ENCODE results near the gene SNED1.
"Not testable (repeated sequence)": the region's sequence is repeated elsewhere in the genome, so short reads cannot be mapped to it uniquely, and the experiment has no call there.

The SNED1 gene

DNA sequence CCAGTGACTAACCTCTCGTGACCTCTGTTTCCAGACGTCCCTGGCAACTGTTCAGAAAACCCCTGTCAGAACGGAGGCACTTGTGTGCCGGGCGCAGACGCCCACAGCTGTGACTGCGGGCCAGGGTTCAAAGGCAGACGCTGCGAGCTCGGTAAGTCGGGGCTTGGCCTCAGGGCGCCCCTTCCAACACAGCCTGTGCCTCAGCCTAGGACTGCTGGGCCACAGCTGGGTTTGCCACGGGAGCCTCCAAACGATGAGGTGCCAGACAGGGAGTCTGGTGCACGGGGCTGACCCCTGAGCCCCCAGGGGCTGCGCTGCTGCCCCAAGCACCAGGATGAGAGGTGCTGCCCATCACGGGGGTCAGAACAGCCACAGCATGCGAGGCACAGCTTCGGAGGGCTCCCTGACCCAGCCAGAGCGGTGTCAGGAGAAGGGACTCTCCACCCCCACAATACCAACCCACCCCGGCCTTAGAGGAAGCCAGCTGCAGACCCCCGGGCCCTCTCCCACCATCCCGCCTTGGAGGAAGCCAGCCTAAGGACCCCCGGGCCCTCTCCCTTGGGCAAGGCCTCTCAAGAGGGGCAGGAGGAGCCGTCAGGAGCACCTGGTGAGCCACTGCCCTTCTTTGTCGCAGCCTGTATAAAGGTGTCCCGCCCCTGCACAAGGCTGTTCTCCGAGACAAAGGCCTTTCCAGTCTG is 83.4 kb downstream of the SNED1 start:
- DNase-seq, result no peak

DNA sequence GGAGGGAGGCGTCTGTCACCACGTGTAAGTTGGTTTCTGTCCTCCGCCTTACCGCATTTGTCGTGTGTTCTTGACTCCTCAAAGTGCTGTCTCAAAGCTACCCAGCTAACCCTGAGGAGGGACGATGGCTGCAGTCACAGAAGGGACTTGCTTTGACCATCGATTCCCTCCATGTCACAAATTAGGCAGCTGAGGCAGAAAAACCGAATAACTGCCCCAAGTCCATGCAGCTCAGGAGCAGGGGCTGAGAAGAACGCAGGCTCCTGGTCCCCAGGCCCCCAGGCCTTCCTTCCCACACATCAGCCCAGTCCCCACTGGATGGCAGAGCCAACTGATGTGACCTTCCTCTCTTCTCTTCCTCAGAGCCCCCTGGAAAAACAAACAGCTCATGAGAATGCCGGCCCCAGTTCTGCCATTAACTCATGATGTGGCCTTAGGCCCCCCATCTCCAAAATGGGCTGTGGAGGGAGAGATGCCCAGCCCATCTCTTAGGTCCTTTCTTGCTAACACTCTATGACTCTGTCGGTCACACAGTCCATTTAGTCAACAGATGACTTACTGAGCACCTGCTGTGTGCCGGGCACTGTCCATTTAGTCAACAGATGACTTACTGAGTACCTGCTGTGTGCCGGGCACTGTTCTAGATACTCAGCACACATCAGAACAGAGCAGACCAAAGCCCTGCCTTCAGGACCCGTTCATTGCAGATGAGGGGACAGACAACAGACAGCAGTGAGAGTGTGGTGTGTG is 84.1 kb downstream of the SNED1 start:
- DNase-seq, result no peak

- DNase-seq, result no peak
Observed at GRCh38 chr2:241083091-241083415, 84.6 kb downstream of the SNED1 start.

DNA sequence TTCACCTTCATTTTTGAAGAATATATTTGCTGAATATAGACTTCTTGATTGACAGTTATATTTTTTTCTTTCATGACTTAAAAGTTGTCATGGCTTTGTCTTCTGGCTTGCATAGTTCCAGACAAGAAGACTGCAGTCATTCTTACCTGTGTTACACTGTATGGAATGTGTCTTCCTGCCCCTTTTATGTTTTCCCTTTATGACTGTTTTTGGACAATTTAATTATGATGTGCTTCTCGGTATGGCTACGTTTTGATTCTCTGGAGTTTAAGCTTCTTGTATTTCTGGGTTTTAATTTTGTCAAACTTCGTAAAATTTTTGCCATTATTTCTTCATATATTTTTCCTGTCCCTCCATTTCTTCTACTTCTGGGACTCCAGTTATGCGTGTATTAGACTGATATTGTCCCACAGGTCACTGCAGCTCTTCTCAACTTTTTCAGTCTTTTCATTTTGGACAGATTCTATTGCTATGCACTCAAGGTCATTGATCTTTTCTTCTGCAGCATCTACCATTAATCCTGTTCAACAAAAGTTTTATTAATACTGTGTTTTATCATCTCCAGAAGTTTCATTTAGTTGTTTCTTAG is 86.5 kb downstream of the SNED1 start:
- DNase-seq, result no peak

GRCh38 chr2:241087420-241088268 is 89.2 kb downstream of the SNED1 start:
- peak in 2 of 58 donors; percentile 14 to 31 for DNase-seq

DNA sequence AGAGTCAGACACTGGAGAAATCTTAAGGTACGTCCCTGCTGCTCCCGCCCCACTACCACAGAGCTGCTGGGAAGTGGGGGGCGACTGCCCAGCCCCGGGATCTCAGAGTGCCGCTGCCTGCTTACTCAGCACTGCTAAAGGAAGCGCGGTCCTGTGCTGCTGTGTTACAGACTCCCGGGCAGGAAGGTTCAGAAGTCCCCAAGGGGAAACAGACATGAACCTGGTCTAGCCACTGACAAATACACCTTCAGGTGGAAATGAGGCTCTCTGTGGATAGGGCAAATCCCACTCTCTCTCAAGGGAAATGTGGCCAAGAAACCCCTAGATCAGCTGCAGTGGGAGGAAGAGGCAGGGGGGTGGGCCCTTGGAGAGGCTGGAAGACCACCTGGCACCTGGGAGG is 90.0 kb downstream of the SNED1 start:
- no peak for DNase-seq

DNA sequence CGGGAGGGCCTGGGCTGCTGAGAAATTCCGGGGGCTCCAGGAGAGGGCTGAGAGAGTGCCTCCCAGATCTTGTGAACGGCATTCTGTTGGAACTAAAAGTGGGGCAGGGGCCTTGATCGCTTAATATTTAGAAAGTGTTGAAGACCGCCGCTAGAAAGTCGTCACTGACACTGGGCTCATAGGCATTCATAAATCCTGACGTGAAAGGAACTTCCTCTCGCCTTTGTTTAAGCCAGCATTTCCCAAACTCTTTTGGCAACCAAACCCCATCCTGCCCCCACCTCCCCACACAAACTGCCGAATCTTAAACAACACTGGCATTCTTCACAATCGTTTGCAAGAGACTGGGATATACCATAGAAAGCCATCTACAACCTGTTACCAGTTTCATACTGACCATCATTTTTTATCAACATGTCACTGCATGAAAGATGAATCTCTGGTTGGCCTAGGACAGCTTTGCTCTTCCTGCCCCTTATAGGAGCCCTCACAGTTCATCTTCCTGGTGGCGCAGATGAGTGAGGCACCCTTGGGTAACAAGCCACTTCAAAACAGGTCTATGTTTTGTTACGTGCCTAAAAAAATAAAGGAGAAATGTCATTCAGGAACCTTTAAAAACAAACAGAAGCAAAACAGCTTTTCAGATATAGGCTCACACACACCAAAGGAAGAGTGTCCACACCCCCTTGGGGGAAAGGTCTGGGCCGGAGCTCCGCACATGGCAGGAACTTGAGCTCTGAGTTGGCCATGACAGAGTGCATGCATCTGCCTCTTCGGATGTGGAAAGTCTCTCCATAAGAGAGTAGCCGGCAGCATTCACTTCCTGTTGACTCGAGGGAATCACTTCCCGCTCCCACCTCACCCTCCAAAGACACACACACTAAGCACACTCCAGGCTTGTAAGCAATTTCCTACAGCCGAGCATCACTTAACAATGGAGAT is 90.6 kb downstream of the SNED1 start:
- DNase-seq, result no peak

DNA sequence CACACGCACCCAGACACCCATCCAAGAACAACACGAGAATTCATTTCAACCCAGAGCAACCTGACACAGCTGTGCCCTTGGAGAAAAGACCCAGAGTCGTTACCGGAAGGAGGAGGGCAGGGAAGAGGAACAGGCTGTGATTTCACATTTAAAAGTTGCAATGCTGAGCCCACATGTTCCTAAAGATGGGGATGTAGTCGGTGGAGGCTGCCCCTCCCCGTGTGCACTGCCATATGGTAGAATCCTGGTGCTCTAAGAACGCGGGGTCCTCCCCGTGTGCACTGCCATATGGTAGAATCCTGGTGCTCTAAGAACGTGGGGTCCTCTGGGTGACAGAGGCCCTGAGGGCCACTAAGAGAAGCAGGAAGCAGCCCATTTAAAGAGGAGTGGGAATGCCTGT is 92.8 kb downstream of the SNED1 start:
- peak in 1 of 58 donors; percentile 29 for DNase-seq

DNA sequence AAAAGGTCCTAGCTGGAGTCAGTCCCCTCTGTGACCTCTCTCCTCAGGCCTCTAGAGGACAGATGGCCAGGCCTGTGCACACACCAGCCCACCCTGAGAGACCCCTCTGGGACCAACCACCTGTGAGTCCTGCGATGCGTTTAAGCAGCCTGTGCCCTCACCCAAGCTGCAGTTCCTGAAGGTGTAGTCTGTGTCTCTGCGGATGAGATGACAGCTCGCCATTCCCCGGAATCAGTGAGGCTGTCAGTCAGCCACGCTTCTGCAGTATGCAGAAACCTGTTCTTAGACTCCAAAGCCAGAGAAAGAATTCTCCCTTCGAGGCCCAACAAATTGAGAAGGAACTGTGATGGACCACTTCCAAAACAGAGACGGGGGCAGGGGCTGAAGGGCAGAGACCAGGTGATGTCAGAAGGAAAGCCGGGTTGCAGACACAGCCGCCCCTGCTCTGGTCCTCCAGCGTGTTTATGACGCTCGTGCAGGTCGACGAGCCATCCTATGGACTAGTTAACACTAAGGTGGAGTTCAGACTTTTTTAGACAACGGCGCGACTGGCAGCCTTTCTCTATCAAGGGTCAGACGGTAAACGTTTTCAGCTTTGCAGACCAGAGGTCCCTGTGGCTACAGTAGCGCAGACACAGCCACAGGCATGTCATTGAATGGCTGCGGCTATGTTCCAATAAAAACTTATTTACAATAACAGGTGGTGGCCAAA is 93.5 kb downstream of the SNED1 start:
- no peak for DNase-seq

- DNase-seq, result no peak
Observed at GRCh38 chr2:241092677-241093076, 94.3 kb downstream of the SNED1 start.

GRCh38 chr2:241093133-241093781 is 94.8 kb downstream of the SNED1 start:
- DNase-seq, result not testable (repeated sequence)

GRCh38 chr2:241094172-241094571 is 95.8 kb downstream of the SNED1 start:
- DNase-seq, result no peak

DNA sequence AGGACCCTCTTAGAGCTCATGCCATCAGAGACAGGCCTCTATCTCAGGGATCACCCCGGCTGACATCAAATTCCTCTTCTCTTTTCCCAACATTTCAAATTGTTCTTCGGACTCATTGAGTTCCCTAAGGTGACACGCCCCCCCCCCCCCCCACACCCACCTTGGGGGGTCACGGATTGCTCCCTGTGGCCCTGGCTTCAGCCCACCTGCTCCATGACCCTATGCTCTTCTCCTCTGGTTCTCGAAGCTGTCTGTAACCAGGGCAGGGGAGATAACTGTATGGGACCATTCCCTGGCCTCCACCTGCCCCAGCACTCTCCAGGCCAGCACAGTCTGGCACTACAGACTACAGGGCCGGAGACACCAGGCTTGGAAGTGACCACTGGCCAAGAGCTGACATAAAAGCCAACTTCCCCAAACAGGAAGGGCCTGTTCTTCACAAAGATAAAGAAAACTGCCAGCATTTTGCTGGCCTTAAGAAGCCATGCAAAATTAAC is 96.6 kb downstream of the SNED1 start:
- DNase-seq, result no peak

DNA sequence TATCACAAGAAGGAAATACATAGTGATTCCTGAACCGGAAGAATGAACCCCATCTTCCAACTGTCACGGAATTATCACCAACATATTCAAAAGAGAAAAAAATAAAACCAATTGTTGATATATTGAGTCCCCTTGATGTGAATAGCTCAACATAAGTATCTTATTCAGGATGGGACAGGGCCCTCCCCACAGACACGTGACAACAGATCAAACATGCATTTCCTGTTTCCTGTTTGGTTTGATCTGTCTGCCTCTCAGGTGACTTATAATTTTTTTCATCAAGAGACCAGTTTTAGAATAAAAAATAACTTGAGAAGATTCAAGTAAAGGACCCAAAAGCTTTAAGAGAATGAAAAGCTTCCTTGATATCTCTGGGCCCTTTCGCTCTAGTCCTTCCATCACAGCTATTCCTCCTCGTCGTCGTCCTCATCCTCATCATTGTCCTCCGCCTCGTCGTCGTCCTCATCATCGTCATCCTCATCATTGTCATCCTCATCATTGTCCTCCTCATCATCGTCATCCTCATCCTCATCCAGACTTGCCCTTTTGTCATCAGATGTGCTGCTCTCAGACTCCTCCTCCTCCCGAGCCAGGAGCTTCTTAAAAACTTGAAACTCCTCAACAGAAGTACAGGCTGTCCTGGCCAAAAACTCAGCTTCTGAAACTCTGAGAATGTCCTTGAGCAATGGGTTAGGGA is 97.3 kb downstream of the SNED1 start:
- DNase-seq, result no peak

- no peak for DNase-seq
Observed at GRCh38 chr2:241096979-241097378, 98.6 kb downstream of the SNED1 start.

- no peak for DNase-seq
Observed at GRCh38 chr2:241099246-241099645, 100.8 kb downstream of the SNED1 start.

GRCh38 chr2:241102239-241102803 is 103.9 kb downstream of the SNED1 start, which contains the start of gene MTERF4:
MTERF4 (minus strand) TSS chr2:241102287; CDS start chr2:241102273, 14 bp downstream.
- peak in 57 of 58 donors; percentile 30 to 88 (median 78) for DNase-seq

- DNase-seq, result no peak
Observed at GRCh38 chr2:241103176-241103595, 104.8 kb downstream of the SNED1 start.
